NCI-H82 treated with DMSO at 0.1 percent for 48 hours (cell line): Measurements from ENCODE around the gene MYOM3.
"Not testable (repeated sequence)": the region's sequence is repeated elsewhere in the genome, so short reads cannot be mapped to it uniquely, and the experiment has no call there.

Experiments used
- DNase-seq: peaks from one replicate; lab custom pipeline; 2025; ENCODE audit not compliant: unreplicated experiment; lab: John Stamatoyannopoulos, UW

Gene MYOM3

GRCh38 chr1:24045771-24046170 is 66.2 kb downstream of the MYOM3 start:
- DNase-seq = peak; percentile 32

GRCh38 chr1:24044672-24045071 is 67.3 kb downstream of the MYOM3 start:
- not testable (repeated sequence) for DNase-seq

- peak; percentile 28 for DNase-seq
These were observed 68.4 kb downstream of the MYOM3 start for GRCh38 chr1:24043345-24044032.

- no peak for DNase-seq
These were observed 69.6 kb downstream of the MYOM3 start for GRCh38 chr1:24042315-24042714.

GRCh38 chr1:24036088-24036487 is 75.8 kb downstream of the MYOM3 start:
- no peak for DNase-seq

- no peak for DNase-seq
These were observed 79.0 kb downstream of the MYOM3 start for GRCh38 chr1:24032981-24033380.

GRCh38 chr1:24030976-24031516 is 80.9 kb downstream of the MYOM3 start:
- DNase-seq = not testable (repeated sequence)

- peak; percentile 28 for DNase-seq
These were observed 84.0 kb downstream of the MYOM3 start for GRCh38 chr1:24027838-24028468.

GRCh38 chr1:24022581-24023361 is 89.2 kb downstream of the MYOM3 start:
- no peak for DNase-seq

GRCh38 chr1:24021403-24022266 is 90.3 kb downstream of the MYOM3 start:
- DNase-seq = no peak

GRCh38 chr1:24020470-24020869 is 91.5 kb downstream of the MYOM3 start:
- DNase-seq = no peak

GRCh38 chr1:24020025-24020424 is 91.9 kb downstream of the MYOM3 start:
- DNase-seq = no peak

GRCh38 chr1:24018611-24019580 is 93.0 kb downstream of the MYOM3 start:
- DNase-seq = no peak

- no peak for DNase-seq
These were observed 96.4 kb downstream of the MYOM3 start for GRCh38 chr1:24015221-24016210.

GRCh38 chr1:24012878-24013277 is 99.1 kb downstream of the MYOM3 start:
- not testable (repeated sequence) for DNase-seq

GRCh38 chr1:24010650-24011049 is 101.3 kb downstream of the MYOM3 start:
- DNase-seq = no peak

- no peak for DNase-seq
These were observed 102.5 kb downstream of the MYOM3 start for GRCh38 chr1:24009406-24009805.

GRCh38 chr1:24008574-24009184 is 103.3 kb downstream of the MYOM3 start:
- DNase-seq = not testable (repeated sequence)
